GM12878 (cell line): ENCODE results near the gene HCRT.

Source experiments
- BHLHE40 ChIP-seq, 2 experiments: fragments of 450-650 bp in 1 of 2; IDR thresholded peaks; 2 replicates each; pipeline ENCODE4 v1.6.1; 2011 to 2017; ENCODE audit warnings: low read depth in 2 of 2, borderline replicate concordance in 1 of 2, improper control_type of control experiment in 1 of 2, low read length in 1 of 2, mild to moderate bottlenecking in 1 of 2
- HCFC1 ChIP-seq: fragments of 150-350 bp; IDR thresholded peaks from 2 replicates; pipeline ENCODE4 v1.6.1; 2014; ENCODE audit warnings: low read length
- POLR2A ChIP-seq: IDR thresholded peaks from 2 replicates; pipeline ENCODE4 v1.6.1; 2011; ENCODE audit warnings: low read depth, mild to moderate bottlenecking, low read length
- SREBF2 ChIP-seq: IDR thresholded peaks from 2 replicates; pipeline ENCODE4 v1.6.1; 2012; ENCODE audit warnings: mild to moderate bottlenecking, low read length
- SRF ChIP-seq, 2 experiments: IDR thresholded peaks; 2 replicates each; pipeline ENCODE4 v1.6.1; 2011; ENCODE audit warnings: low read depth in 2 of 2, low read length in 2 of 2, mild to moderate bottlenecking in 1 of 2, moderate library complexity in 1 of 2
- ZNF24 ChIP-seq: fragments of 450-650 bp; IDR thresholded peaks from 2 replicates; pipeline ENCODE4 v1.6.1; 2017; ENCODE audit warnings: antibody characterized with exemption, mild to moderate bottlenecking
- TF ChIP-seq, protein P1 (sequence below), 3 experiments: IDR thresholded peaks in 2 of 3; conservative IDR thresholded peaks in 1 of 3; 2 replicates each; pipeline ENCODE4 v1.5.1; 2011; ENCODE audit warnings: low read depth in 3 of 3, low read length in 3 of 3, mild to moderate bottlenecking in 3 of 3, control low read depth in 2 of 3, moderate library complexity in 2 of 3, inconsistent platforms in 1 of 3, mixed read lengths in 1 of 3; ENCODE audit not compliant: control insufficient read depth in 2 of 3, insufficient read depth in 1 of 3; ENCODE audit errors: extremely low read depth in 1 of 3

- TF ChIP-seq BHLHE40 (IDR thresholded peaks at IDR 0.05; ENCODE audit: borderline replicate concordance in 1 of 2, low read depth in 2 of 2, low read length in 1 of 2), result no peak
- TF ChIP-seq, protein P1, sequence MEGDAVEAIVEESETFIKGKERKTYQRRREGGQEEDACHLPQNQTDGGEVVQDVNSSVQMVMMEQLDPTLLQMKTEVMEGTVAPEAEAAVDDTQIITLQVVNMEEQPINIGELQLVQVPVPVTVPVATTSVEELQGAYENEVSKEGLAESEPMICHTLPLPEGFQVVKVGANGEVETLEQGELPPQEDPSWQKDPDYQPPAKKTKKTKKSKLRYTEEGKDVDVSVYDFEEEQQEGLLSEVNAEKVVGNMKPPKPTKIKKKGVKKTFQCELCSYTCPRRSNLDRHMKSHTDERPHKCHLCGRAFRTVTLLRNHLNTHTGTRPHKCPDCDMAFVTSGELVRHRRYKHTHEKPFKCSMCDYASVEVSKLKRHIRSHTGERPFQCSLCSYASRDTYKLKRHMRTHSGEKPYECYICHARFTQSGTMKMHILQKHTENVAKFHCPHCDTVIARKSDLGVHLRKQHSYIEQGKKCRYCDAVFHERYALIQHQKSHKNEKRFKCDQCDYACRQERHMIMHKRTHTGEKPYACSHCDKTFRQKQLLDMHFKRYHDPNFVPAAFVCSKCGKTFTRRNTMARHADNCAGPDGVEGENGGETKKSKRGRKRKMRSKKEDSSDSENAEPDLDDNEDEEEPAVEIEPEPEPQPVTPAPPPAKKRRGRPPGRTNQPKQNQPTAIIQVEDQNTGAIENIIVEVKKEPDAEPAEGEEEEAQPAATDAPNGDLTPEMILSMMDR (IDR thresholded peaks at IDR 0.05 in 2 of 3, conservative IDR thresholded peaks at IDR 0.05 in 1 of 3; ENCODE audit: control insufficient read depth in 2 of 3, extremely low read depth in 1 of 3, insufficient read depth in 1 of 3, low read depth in 3 of 3, low read length in 3 of 3), result no peak
- no peak for TF ChIP-seq POLR2A
- TF ChIP-seq HCFC1, result no peak
- no peak for TF ChIP-seq SRF (IDR thresholded peaks at IDR 0.05; ENCODE audit: low read depth in 2 of 2, low read length in 2 of 2)
- TF ChIP-seq SREBF2, result no peak
- no peak for TF ChIP-seq ZNF24
These were observed 5.4 kb upstream of the HCRT start for GRCh38 chr17:42190491-42191274.
